HG03039 (cell line): ENCODE measurements around the gene WDR37.

Source experiments
- ATAC-seq: cut with Tn5 transposase; IDR thresholded peaks from one replicate; pipeline ENCODE4 v1.9.1; 2021; ENCODE audit warnings: mild to moderate bottlenecking, moderate library complexity; ENCODE audit not compliant: unreplicated experiment

WDR37 gene

DNA sequence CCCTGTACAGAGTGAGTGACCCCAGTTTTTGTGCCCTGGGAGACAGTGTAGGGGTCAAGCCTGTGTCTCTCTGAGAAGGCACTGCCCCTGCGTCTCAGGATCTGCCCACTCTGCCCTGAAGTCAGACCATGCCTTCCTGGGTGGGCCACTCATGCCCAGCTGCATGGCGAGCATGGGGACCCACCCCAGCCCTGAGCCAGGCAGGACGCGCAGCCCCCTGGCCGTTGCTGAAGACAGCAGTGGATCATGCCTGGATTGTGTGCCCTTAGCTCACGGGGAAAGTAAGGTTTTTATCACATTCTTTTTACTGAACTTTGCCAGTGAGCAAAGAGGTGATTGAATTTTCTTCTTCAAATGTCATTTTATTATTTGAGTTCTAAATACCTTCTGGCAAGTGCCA lies 66.2 kb downstream of the WDR37 start:
- no peak for ATAC-seq

DNA sequence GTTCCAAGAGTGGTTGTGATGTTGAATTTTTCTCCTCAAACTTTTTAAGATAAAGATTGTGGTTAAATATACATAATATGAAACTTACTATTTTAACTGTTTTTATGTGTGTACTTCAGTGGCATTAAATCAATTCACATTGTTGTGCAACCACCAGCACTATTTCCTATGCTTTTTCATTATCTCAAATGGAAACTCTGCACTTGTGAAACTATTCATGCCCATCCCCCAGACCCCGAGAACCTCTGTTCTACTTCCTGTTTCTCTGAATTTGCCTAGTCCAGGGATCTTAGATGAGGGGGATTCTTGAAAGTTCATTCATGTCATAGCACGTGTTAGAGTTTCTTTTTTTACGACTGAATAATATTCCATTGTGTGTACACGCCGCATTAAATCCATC lies 67.0 kb downstream of the WDR37 start:
- no peak for ATAC-seq

DNA sequence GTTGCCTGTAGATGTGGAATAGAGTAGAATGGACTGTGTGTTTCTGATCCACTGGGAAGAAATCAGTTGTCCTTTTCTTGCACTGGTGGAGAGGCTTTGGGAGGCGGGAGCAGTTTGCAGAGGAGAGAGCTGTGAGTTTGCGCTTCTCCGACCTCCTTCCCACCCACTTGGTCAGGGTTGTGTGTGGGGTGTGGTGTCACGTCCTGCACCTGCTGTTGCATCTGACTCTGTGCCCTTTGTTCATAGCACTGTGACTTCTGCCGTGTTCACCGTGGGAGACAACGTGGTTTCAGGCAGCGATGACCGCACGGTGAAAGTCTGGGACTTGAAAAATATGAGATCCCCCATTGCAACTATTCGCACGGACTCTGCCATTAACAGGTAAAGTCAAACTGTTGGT lies 67.8 kb downstream of the WDR37 start:
- no peak for ATAC-seq

DNA sequence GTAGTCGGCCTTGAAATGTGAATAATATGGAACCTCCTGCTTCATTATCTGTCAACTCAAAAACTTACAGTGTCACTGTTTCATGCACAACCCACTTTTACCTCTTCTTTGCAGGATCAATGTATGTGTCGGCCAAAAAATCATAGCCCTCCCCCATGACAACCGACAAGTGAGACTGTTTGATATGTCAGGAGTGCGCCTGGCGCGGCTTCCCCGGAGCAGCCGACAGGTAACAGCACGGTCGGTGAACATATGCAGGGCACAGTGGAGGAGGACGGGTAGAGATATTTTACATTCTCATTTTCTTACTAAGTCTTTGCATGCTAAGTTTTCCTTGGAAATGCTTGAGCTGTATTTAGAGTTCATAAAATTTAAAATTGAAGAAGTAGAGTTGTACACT lies 68.6 kb downstream of the WDR37 start:
- no peak for ATAC-seq

DNA sequence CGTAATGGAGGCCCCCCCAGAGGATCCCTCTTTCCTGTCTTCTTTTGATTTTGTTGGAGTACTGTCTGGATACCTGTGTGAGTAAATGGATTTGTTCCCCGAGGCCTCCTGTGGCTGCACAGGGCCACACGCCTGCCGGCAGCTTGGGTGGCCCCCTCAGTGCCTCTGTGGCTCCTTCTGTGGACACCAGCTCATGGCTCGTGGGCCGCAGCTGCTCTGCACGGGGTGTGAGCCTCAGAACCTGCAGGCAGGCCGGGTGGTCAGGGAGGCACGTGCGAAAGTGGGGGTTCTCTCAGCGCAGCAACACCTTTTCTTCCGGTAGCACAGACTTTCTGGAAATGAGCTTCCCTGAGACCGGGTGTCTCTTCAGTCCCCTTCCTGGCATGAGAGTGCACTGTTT lies 70.3 kb downstream of the WDR37 start:
- ATAC-seq, result no peak

DNA sequence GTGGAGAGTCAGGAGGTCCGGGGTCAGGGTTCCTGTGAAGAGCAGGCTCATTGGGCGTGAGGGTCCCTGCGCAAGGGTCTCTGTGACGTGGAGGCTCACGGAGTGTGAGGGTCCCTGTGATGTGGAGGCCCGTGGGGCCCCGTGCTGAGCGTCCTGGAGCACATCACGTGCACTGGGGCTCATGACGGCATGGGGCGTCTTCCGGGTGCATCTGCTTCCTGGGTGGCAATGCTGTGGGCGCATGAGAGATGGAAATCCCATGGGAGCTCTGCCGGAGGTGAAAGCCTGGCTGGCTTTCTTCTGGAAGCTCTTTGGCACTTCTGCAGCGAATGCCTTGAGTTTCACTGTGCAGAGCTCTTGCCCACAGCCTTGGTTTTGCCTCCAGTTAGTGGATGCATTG lies 71.4 kb downstream of the WDR37 start:
- no peak for ATAC-seq

DNA sequence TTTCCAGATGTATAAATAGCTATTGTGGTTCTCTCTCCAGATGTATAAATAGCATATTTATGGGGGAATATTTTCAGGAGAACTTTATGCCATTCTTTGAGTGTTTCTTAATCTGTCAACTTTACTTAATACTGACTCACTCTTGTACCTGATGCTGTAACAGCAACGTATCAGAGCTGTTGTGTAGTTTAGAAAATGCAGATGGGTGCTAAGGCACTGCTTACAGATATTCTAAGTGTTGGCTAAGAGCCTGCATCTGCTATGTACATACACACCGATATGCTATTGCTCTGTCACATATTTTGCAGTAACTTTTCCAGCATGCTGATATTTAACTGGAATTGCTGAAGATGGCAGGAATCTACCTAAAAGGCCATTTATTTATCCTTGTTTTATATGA lies 71.9 kb downstream of the WDR37 start:
- no peak for ATAC-seq

DNA sequence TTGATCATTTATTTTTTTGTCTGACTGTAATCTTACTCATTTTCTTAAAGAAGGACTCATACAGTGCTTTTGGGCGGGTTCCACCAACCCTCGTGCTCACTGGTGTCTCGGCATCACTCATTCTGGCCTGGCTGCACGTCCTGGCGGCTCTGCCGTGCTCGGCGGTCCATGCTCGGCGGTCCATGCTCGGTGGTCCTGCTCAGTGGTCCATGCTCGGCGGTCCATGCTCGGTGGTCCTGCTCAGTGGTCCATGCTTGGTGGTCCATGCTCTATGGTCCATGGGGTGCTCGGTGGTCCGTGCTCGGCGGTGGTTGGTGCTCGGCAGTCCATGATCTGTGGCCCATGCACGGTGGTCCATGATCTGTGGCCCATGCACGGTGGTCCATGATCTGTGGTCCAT lies 72.5 kb downstream of the WDR37 start:
- no peak for ATAC-seq

DNA sequence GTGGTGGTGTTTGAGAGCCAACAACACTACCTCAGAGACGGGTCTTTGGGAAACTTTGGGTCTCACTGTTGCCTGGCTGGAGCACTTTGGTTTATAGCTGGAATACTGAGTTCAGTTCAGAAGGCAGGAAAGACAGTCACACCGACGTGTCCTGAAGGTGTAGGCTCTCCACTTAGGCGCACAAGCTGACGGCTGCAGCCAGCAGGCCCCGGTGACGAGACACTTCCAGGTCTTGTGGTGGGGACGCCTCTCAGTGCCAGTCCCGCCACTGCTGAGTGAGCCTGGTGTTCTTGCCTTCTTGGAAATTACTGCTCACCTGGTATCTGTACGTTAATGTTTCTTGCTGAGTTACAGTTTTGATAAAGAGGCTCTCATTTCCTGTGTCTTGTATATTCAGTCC lies 74.0 kb downstream of the WDR37 start:
- ATAC-seq, result no peak

DNA sequence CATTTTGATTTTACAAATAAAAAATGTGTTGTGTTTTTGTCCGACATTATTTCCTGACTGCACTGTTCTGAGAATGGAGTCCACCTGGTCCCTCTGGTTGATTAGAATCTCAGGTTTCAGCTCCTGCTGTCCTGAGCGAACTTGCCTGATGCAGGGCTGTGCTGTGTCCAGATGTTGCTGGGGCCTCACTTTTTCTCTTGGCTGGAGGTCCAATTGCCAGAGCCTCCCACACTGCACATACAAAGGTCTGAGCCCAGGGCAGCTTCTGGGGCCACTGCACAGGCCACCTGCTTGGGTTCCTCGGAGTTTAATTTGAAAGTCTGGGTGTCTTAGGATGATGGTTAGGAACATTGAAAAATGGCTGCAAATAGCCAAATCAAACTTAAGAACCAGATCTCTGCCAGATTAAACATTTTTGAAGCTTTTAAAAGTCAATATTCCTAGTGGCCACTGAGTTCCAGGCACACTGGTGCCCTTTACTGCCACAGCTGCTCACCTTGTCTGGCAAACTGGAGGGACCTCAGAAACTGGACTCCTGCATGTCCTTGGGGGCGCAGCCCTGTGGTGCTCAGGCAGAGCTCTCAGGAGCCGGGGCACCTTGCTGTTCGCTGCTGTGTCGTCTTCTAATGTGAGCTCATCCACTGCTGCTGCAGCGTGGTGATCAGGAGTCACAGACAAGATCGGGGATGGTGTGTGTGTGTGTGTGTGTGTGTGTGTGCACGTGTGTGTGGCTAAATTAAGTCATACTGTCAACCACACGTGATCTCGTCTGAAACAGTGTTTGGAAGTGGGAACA lies 75.0 kb downstream of the WDR37 start:
- no peak for ATAC-seq

DNA sequence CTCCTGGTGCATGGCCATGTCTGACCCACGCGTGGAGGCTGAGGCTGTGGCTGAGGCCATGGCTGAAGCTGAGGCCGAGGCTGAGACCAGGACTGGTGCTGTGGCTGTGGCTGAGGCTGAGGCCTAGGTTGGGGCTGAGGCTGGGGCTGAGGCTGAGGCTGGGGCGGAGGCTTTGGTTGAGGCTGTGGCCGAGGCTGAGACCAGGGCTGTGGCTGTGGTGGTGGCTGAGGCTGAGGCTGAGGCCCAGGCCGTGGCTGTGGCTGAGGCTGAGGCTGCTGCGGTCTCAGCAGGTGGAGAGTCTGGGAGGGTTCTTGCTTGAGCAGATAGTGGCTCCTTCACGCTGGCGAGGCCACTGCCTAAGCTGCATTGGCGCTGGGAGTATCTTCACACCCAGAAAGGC lies 76.4 kb downstream of the WDR37 start:
- ATAC-seq, result no peak

DNA sequence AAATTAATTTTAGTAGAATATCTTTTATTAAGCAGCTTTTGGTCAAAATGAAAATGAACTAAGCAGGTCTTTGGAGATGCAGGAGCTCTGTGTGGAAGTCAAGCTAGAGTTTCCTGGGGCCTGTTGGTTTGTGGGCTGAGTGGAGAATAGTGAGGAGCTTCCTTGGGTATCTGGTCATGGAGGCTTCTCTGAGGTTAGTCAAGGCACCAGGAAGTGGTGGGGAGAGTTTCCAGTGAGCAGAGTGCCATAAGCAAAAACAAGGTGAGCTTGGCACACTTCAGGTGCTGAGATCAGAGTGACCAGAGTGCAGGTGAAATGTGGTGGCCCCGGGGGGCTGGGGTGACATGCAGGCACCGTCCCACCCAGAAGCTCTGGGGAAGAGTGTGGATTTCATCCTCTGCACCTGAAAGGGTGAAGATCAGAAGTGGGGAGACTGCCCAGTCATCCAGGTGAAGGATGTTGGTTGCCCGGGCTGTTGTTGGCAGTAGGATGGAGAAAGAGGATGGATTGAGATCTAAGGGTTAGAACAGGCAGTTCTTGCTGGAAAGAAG lies 77.4 kb downstream of the WDR37 start:
- ATAC-seq, result no peak

DNA sequence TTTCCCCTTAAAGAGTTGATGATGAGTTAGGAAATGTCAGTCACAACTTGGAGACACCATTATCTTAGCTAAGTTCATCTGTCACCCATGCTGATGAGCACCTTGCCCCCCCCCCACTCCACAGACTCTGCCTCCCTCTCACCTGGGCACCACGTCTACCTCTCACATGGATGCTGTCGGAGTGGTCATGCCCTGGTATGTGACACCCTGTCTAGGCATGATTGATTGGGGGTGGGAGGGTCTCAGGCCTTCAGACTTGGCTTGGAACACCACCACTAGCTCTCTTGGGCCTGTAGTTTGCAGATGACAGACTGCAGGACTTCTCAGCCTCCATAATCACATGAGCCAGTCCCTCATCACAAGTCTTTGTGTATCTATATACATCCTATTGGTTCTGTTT lies 78.0 kb downstream of the WDR37 start:
- ATAC-seq, result no peak

DNA sequence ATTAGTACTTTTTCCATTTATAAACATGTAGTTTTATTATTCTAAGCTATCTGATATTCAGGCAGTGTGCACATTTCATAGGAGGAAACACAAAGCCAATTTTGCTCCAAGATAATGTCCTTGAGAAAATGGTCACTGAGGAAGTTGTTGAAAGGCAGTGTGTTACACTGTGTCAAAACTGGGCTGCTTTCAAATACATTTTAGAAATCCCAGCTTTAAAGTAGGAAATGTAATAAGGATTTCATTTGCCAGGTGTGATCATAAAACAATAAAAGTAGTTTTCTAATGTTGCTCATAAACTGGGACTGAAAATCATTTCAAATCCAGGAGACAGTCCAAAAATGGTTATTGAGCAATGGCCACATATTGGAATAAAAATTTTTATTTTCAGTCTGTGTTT lies 80.1 kb downstream of the WDR37 start:
- ATAC-seq, result no peak

DNA sequence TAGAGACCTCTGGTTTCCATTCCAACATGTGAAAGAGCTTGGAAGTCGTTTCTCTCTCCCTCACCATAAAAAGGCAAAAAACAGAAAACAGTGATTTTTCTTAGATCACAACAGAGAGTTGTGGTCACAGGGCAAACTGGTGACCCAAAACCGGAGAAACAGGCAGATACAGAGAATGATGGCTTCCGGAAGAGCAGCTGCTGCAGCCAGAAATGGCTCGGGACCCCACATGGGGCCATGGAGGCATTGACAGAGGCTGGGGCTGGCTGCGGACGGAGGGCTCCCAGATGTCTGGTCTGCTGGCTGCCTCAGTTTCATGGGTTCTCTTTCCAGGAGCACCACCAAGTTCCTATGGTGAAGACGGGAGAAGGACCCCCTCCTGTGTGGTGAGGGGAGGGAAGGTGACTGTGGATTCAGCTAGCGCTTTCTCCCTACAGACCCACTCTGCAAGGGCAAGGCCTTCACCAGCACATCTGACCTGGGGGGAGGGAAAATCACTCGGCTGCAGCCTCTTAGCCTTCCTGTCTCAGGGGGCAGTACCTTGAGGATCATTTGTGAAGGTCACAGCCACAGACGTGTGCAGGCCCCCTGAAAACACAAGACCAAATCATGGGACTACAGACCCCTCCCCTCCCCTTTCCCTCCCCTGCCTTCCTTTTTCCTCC lies 81.4 kb downstream of the WDR37 start:
- no peak for ATAC-seq

DNA sequence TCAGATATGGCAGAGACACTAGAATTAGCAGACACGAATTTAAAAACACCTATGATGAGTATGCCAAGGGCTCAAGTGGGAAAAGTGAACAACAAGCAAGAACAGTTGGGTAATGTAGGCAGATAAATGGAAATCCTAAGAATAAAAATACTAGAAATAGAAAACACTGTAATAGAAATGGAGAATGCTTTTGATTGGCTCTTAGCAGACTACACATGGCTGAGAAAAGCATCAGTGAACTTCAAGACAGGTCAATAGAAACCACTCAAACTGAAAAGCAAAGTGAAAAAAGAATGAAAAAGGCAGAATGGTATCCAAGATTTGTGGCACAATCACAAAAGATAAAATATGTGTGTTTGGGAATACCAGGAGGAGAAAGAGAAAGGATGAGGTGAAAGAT lies 82.3 kb downstream of the WDR37 start:
- ATAC-seq, result no peak

DNA sequence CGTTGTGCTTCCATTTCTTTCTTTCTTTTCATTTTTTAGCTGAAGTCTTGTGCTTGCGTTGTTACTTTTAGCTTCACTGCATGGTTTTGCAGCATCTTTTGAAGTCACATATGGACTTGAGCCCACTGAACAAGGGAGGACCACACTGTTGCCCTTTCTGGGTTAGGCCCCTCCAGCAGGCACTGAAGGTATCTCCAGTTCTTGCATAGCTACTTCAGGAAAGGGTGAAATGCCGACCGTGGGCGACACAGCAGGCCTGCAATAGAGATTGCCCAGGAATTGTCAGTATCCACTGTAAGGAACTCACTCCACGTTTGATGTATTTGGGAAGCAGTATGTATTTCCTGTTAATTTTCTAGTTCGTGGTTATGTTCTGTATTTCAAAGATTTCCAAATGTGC lies 85.1 kb downstream of the WDR37 start:
- no peak for ATAC-seq

DNA sequence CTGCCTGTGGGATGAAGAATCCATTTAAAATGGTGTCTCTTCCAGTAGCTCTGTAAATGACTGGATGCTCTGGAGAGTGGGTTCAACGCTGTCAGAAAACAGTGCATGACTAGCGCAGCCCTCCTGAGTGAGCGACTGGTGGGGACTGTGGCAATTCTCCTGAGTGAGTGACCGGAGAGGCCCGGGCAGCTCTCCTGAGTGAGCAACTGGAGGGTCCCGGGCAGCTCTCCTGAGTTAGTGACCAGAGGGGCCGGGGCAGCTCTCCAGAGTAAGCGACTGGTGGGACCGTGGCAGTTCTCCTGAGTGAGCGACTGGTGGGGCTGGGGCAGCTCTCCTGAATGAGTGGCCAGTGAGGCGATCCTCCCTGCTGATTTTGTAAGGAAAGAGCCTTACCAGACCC lies 85.5 kb downstream of the WDR37 start:
- no peak for ATAC-seq

DNA sequence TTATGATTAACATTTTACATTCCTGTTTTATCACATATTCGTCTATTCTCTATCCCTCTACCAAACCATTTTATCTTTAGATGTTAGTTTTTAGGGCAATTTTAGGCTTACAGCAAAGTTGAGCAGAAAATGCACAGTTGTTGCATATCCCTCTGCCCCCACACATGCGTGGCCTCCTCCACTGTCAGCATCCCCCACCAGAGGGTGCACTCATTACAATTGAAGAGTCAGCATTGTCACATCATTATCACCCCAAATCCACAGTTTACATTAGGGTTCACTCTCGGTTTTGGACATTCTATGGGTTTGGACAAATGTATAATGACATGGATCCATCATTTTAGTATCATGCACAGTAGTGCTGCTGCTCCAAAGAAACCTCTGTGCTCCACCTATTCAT lies 86.4 kb downstream of the WDR37 start:
- ATAC-seq, result no peak

DNA sequence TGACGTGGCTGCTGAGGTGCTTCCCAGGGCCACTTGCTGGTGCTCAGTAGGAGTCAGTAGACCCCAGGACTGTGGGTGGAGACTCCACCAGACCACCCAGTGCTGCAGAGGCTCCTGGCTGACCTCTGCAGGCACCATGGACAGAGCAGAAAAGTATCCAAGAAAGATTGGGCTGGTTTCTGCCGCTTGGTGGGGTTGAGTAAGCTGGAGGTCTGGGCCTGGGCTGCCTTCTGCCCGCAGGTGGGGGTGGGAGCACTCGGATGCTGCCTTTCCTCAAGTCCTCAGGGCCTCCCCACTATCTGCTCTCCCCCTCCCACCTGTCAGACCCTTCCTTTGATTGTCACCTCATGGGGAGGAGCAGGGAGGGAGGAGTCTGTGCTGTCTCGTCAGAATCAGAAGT lies 91.6 kb downstream of the WDR37 start:
- no peak for ATAC-seq

DNA sequence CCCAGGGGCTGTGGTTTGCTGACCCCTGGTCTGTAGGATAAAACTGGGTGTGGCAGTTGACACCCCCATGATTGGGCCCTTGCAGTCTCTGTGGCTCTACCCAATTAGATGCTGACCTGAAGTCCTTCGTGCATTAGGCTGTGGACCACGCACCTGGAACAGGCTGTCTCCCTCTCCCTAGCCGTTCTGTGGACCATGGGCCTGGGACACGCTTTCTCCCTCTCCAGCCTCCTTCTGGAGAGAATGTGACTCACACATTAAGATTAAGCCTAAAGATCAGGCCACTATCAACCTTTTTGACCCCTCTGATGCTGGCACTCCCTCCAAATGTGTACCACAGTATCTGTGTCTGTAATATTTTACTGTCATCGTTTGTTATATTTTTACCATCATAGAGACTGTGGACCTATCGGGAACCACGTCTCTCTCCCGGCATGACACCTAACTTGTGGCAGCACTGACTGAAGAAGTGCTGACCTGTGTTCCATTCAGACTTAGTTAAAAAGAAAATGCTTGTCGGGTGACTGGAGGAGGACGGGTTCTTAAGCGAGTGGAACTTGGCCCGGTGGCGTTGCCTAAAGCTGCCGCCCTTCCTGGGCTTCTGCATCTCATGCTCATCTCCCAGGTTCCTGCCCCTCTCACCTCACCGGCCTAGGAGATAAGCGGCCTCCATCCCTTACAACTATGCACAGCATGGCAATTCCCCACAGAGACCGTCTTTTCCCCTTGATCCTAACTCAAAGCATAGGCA lies 92.8 kb downstream of the WDR37 start:
- no peak for ATAC-seq
